ENCODE results near the gene COL6A5.

COL6A5 gene

DNA sequence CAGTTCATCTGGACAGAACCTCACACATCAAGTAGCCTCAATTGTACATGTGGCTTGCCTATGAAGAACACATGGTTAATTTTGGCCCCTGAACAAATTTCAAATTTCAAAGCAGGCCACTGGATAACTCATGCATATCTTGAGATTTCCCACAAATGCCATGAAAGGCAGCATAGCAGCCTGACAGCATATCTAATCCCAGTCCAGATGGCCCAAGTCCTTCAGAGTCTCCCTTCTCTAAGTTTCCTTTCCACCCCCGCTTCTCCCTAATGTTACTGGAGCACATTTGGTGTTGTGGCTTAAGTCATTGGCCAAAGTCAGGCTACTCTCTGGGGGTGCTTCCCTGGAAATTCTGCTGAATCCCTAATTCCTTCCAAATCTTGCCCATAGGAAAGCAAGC is 117.7 kb downstream of the COL6A5 start:
- Histone ChIP-seq H3K4me3 (ENCODE audit: insufficient read depth, low read length, poor library complexity, severe bottlenecking) (no peak overlapping the region), H3K27ac (ENCODE audit: low read depth, low read length) (no peak overlapping the region), H3K79me2 (ENCODE audit: insufficient read depth, low read length) (no peaks in the 10 kb centered on the region), H3K9me3 (ENCODE audit: insufficient read depth, low read length) (peaks cover 4% of the 10 kb centered on the region; the same call in 1 of the 2 replicates), H3K36me3 (ENCODE audit: low read length) (no peaks in the 10 kb centered on the region), H3K9ac (ENCODE audit: low read length) (no peak overlapping the region), H3F3A (ENCODE audit: insufficient read depth) (no peaks in the 10 kb centered on the region), H3K4me2 (ENCODE audit: low read depth, low read length, poor library complexity, severe bottlenecking) (no peak overlapping the region), H4K20me1 (ENCODE audit: low read depth, low read length) (no peaks in the 10 kb centered on the region), H3K27me3 (ENCODE audit: low read length) (no peaks in the 10 kb centered on the region), H3K9me2 (replicated peaks; ENCODE audit: insufficient read depth, low read length) (no peaks in the 10 kb centered on the region), H2AFZ (ENCODE audit: low read depth, low read length, severe bottlenecking) (no peak overlapping the region)
- no peak for TF ChIP-seq EZH2phosphoT487 (conservative IDR thresholded peaks at IDR 0.05; ENCODE audit: low read length)
- TF ChIP-seq, protein P1, sequence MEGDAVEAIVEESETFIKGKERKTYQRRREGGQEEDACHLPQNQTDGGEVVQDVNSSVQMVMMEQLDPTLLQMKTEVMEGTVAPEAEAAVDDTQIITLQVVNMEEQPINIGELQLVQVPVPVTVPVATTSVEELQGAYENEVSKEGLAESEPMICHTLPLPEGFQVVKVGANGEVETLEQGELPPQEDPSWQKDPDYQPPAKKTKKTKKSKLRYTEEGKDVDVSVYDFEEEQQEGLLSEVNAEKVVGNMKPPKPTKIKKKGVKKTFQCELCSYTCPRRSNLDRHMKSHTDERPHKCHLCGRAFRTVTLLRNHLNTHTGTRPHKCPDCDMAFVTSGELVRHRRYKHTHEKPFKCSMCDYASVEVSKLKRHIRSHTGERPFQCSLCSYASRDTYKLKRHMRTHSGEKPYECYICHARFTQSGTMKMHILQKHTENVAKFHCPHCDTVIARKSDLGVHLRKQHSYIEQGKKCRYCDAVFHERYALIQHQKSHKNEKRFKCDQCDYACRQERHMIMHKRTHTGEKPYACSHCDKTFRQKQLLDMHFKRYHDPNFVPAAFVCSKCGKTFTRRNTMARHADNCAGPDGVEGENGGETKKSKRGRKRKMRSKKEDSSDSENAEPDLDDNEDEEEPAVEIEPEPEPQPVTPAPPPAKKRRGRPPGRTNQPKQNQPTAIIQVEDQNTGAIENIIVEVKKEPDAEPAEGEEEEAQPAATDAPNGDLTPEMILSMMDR (IDR thresholded peaks at IDR 0.05; ENCODE audit: insufficient read depth, low read length, poor library complexity, severe bottlenecking) = no peak

GRCh38 chr3:130465521-130465920 is 120.0 kb downstream of the COL6A5 start:
- no peak overlapping the region for H3K27ac ChIP-seq (ENCODE audit: low read depth, low read length)
- no peak overlapping the region for H3K9ac ChIP-seq (ENCODE audit: low read length)
- TF ChIP-seq EZH2phosphoT487 (conservative IDR thresholded peaks at IDR 0.05; ENCODE audit: low read length) = no peak
- TF ChIP-seq, protein P1 (IDR thresholded peaks at IDR 0.05; ENCODE audit: insufficient read depth, low read length, poor library complexity, severe bottlenecking) = no peak
- no peaks in the 10 kb centered on the region for H3K79me2 ChIP-seq (ENCODE audit: insufficient read depth, low read length)
- no peaks in the 10 kb centered on the region for H3K9me2 ChIP-seq (replicated peaks; ENCODE audit: insufficient read depth, low read length)
- no peaks in the 10 kb centered on the region for H4K20me1 ChIP-seq (ENCODE audit: low read depth, low read length)
- no peak overlapping the region for H3K4me3 ChIP-seq (ENCODE audit: insufficient read depth, low read length, poor library complexity, severe bottlenecking)
- no peaks in the 10 kb centered on the region for H3K36me3 ChIP-seq (ENCODE audit: low read length)
- no peak overlapping the region for H3K4me2 ChIP-seq (ENCODE audit: low read depth, low read length, poor library complexity, severe bottlenecking)
- H3K27me3 ChIP-seq (ENCODE audit: low read length) = no peaks in the 10 kb centered on the region
- peaks cover 4% of the 10 kb centered on the region; the same call in 1 of the 2 replicates for H3K9me3 ChIP-seq (ENCODE audit: insufficient read depth, low read length)
- no peaks in the 10 kb centered on the region for H3F3A ChIP-seq (ENCODE audit: insufficient read depth)
- no peak overlapping the region for H2AFZ ChIP-seq (ENCODE audit: low read depth, low read length, severe bottlenecking)

- Histone ChIP-seq H4K20me1 (ENCODE audit: low read depth, low read length) (no peaks in the 10 kb centered on the region), H3K4me2 (ENCODE audit: low read depth, low read length, poor library complexity, severe bottlenecking) (no peak overlapping the region), H3F3A (ENCODE audit: insufficient read depth) (no peaks in the 10 kb centered on the region), H3K27me3 (ENCODE audit: low read length) (no peaks in the 10 kb centered on the region), H3K9me2 (replicated peaks; ENCODE audit: insufficient read depth, low read length) (0 out of 2 replicates have a peak, but pooled peaks cover 3% of the 10 kb centered on the region), H3K27ac (ENCODE audit: low read depth, low read length) (no peak overlapping the region), H3K79me2 (ENCODE audit: insufficient read depth, low read length) (no peaks in the 10 kb centered on the region), H2AFZ (ENCODE audit: low read depth, low read length, severe bottlenecking) (no peak overlapping the region), H3K36me3 (ENCODE audit: low read length) (no peaks in the 10 kb centered on the region), H3K9me3 (ENCODE audit: insufficient read depth, low read length) (no peaks in the 10 kb centered on the region), H3K4me3 (ENCODE audit: insufficient read depth, low read length, poor library complexity, severe bottlenecking) (no peak overlapping the region), H3K9ac (ENCODE audit: low read length) (no peak overlapping the region)
- TF ChIP-seq, protein P1 (IDR thresholded peaks at IDR 0.05; ENCODE audit: insufficient read depth, low read length, poor library complexity, severe bottlenecking) = no peak
- no peak for TF ChIP-seq EZH2phosphoT487 (conservative IDR thresholded peaks at IDR 0.05; ENCODE audit: low read length)
These were observed 122.8 kb downstream of the COL6A5 start for GRCh38 chr3:130468311-130468710.
